Measurements from ENCODE around the gene NUP37.
A peak's percentile ranks its signal among the peaks of the same experiment; 100 is the strongest.
"Not testable (repeated sequence)": the region's sequence is repeated elsewhere in the genome, so short reads cannot be mapped to it uniquely, and the experiment has no call there.

The NUP37 gene

GRCh38 chr12:102089228-102089835 lies 30.6 kb downstream of the NUP37 start:
- DNase-seq, result not testable (repeated sequence)

GRCh38 chr12:102080842-102081241 lies 39.1 kb downstream of the NUP37 start:
- DNase-seq, result no peak

GRCh38 chr12:102072092-102072491 lies 47.8 kb downstream of the NUP37 start:
- DNase-seq, result not testable (repeated sequence)

GRCh38 chr12:102069707-102070106 lies 50.2 kb downstream of the NUP37 start:
- no peak for DNase-seq

- DNase-seq, result no peak
Observed at GRCh38 chr12:102067574-102068258, 52.2 kb downstream of the NUP37 start.

- no peak for DNase-seq
Observed at GRCh38 chr12:102064476-102064875, 55.4 kb downstream of the NUP37 start.

- DNase-seq, result no peak
Observed at GRCh38 chr12:102063069-102063468, 56.8 kb downstream of the NUP37 start.

- DNase-seq, result no peak
Observed at GRCh38 chr12:102062419-102062806, 57.5 kb downstream of the NUP37 start.

- DNase-seq, result peak; percentile 98
Observed at GRCh38 chr12:102061560-102062418, 58.1 kb downstream of the NUP37 start, which contains the start of gene WASHC3. Gene WASHC3, minus strand, starts transcription at chr12:102061991. Its CDS starts 29 bp downstream, at chr12:102061962.

- no peak for DNase-seq
Observed at GRCh38 chr12:102061096-102061559, 58.8 kb downstream of the NUP37 start.

GRCh38 chr12:102059343-102059742 lies 60.6 kb downstream of the NUP37 start:
- no peak for DNase-seq

- no peak for DNase-seq
Observed at GRCh38 chr12:102054345-102054744, 65.6 kb downstream of the NUP37 start.

GRCh38 chr12:102053062-102053349 lies 66.9 kb downstream of the NUP37 start:
- no peak for DNase-seq

GRCh38 chr12:102052192-102053061 lies 67.5 kb downstream of the NUP37 start:
- no peak for DNase-seq

GRCh38 chr12:102051431-102051965 lies 68.4 kb downstream of the NUP37 start:
- no peak for DNase-seq

GRCh38 chr12:102050660-102051430 lies 69.1 kb downstream of the NUP37 start:
- no peak for DNase-seq

- DNase-seq, result no peak
Observed at GRCh38 chr12:102043928-102044327, 76.0 kb downstream of the NUP37 start.

GRCh38 chr12:102033991-102034745 lies 85.7 kb downstream of the NUP37 start:
- DNase-seq, result no peak

- no peak for DNase-seq
Observed at GRCh38 chr12:102031852-102032251, 88.1 kb downstream of the NUP37 start.

- no peak for DNase-seq
Observed at GRCh38 chr12:102029141-102029540, 90.8 kb downstream of the NUP37 start.

- DNase-seq, result no peak
Observed at GRCh38 chr12:102026728-102027127, 93.2 kb downstream of the NUP37 start.
